Testis (tissue), 2 donors: ENCODE results near the gene TRPV5.

Source experiments
- POLR2A ChIP-seq: fragments of 450-650 bp; IDR thresholded peaks from one replicate; pipeline ENCODE4 v1.6.1; 2017; ENCODE audit warnings: antibody characterized with exemption, mild to moderate bottlenecking, moderate library complexity
- TF ChIP-seq, protein P1 (sequence below), 3 experiments: fragments of 450-650 bp in 2 of 3; fragments of 200-600 bp in 1 of 3; sonication (generic) in 1 of 3; IDR thresholded peaks; one replicate each; pipeline ENCODE4 v1.5.1; 2016 to 2019; ENCODE audit warnings: antibody characterized with exemption in 3 of 3, mild to moderate bottlenecking in 2 of 3, moderate library complexity in 1 of 3

DNA sequence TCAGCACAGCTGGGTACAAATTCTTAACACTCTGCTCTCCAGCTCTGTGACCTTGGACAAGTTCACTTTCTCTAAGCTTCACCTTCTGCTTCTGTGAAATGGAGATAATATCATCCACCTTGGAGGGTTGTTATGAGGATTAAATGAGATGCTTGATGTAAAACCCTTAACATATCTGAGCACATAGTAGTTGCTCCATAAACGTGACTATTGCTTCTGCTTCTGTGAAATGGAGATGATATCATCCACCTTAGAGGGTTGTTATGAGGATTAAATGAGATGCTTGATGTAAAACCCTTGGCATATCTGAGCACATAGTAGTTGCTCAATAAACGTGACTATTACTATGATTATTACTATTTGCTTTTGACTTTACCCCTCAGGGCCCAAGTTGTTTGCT lies 64.1 kb downstream of the TRPV5 start:
- TF ChIP-seq POLR2A = no peak
- TF ChIP-seq, protein P1, sequence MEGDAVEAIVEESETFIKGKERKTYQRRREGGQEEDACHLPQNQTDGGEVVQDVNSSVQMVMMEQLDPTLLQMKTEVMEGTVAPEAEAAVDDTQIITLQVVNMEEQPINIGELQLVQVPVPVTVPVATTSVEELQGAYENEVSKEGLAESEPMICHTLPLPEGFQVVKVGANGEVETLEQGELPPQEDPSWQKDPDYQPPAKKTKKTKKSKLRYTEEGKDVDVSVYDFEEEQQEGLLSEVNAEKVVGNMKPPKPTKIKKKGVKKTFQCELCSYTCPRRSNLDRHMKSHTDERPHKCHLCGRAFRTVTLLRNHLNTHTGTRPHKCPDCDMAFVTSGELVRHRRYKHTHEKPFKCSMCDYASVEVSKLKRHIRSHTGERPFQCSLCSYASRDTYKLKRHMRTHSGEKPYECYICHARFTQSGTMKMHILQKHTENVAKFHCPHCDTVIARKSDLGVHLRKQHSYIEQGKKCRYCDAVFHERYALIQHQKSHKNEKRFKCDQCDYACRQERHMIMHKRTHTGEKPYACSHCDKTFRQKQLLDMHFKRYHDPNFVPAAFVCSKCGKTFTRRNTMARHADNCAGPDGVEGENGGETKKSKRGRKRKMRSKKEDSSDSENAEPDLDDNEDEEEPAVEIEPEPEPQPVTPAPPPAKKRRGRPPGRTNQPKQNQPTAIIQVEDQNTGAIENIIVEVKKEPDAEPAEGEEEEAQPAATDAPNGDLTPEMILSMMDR (IDR thresholded peaks at IDR 0.05) = no peak
